Measurements from ENCODE around the gene SPACA6.

- TF ChIP-seq CTCF (IDR thresholded peaks at IDR 0.05) (peak in 1 of 4 experiments; percentile 8), POLR2AphosphoS5 (IDR thresholded peaks at IDR 0.05) (peak; percentile 36), POLR2A (IDR thresholded peaks at IDR 0.05) (no peak)
Measured at GRCh38 chr19:51726049-51726448, 32.9 kb downstream of the SPACA6 start.

Data from prostate gland (tissue), 2 donors.